HL-60/S4 treated with retinoic acid at 250 ng/mL for 4 days and 3 days (cell line): ENCODE results near the gene C10orf90.

ENCODE experiments used
- in situ Hi-C: fragments of 300-500 bp; cut with MboI; formaldehyde crosslinking; loops from 2 replicates; pipeline ENCODE4 v1.7.0; 2022; ENCODE audit warnings: low sequenced_read_pairs

C10orf90 gene

DNA sequence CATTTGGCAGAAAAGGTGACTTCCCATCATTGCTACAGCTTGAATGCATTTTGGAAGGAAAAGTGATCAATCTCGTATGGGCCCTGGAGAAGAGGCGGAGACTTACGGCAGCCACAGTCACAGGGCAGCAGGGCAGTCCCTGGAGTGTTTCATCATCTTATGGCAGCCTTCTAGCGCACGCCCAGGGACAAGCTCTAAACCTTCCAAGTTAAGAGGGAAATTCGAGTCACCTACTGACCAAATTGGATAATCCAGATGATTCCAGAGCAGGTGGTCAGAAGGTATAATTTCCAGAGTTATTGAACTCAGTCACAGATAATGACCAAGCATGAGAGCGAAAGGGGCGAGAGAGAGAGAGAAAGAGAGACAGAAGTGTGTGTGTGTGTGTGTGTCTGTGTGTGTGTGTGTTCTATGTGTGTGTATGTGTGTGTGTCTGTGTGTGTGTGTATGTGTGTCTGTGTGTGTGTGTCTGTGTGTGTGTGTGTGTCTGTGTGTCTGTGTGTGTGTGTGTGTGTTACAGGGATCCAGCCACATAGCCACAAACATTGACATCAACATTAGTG lies 158.5 kb downstream of the C10orf90 start:
- in situ Hi-C loops = loop anchor here (25.0 kb wide), 1 partner anchor 525 kb away; no protein-coding TSS in a partner anchor

DNA sequence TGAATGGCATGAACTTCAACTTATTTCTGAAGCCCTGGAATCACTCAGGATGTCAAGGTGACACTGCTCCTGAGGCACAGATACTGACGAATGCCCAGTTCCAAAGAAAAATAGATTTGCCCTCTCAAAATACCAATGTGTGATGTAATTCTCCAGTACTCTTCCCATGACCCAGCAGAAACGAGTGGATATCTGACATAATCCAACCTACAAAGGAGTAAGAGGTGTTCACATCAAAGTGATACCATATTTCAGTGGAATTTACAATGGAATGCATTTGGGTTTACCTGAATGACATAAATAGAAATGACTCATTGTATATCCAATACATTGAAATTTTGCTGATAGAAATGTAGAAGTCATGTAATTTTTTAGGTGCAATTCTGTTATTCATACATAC lies 161.3 kb downstream of the C10orf90 start:
- in situ Hi-C loops = loop anchor here (25.0 kb wide), 1 partner anchor 522 kb away; no protein-coding TSS in a partner anchor

DNA sequence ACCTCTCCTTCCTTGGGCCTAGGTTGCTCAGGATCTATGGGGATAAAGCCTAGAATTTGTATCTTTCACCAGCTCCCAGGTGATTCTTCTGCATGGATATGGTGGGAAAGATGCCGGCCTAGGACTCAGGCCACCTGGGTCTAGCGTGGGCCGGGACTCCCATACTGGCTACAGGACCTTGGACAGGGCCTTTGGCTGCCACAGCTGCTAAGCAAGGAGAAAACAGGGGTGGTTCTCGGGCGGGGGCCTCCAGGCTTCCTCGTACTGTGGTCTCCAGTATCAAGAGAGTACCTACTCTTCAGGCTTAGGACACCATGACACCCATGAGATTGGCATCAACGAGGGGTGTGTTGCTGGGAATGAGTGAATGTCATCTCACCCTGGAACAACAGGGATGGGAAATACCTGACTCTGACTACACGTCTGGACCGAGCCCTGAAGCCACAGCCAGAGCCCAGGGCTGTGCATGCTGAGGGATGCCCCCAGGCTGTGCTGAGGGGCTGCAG lies 161.9 kb downstream of the C10orf90 start:
- in situ Hi-C loops = loop anchor here (25.0 kb wide), 1 partner anchor 521 kb away; no protein-coding TSS in a partner anchor

DNA sequence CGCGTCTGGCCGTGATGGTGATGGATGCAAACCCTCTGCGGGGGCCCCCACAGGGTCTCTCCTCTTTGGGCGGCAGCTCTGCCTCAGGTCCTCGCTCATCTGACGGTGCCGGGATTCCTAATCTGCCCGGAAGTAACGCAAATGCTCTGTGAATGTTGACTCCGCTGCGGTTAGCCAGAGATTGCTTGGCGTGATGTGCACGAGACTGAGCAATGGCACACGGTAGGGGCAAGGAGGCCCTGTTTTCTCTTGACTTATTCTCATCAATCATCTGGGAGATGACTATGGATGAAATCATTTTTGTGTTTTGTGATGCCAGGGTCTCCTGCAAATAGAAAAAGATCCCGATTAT lies 165.8 kb downstream of the C10orf90 start:
- in situ Hi-C loops = loop anchor here (25.0 kb wide), 1 partner anchor 517 kb away; no protein-coding TSS in a partner anchor

DNA sequence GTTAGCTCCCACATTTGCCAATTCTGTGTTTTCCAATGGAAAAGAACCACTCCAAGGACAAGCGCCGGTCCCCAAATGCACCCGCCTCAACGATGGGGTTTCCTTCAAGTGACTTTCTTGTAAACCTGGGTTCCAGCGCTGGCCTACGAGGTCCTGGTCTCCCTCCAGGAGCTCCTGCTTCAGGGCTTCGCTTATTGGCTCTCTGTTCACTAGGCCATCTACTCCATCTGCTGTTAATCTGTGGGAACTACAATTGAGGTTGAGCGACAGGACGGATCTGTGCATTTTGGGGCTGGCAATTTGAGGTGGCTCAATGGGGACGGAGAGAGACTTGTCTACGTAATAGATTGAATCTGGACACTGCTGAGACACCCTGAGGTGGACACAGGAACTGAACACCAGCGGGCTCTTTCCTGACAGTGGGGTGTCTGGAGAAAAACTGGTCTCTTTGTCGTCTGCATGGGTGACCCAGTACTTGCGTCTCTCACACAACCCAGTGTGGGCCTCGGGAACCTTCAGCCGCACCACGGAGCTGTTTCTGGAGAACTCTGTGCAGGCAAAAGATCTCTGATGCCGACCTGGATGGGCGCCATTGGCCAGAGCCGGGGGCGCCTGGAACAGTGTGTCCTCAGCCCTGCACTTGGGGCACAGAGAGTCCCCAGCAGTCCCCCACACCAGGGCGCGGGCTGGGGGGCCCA lies 166.3 kb downstream of the C10orf90 start:
- in situ Hi-C loops = loop anchor here (25.0 kb wide), 1 partner anchor 517 kb away; no protein-coding TSS in a partner anchor

DNA sequence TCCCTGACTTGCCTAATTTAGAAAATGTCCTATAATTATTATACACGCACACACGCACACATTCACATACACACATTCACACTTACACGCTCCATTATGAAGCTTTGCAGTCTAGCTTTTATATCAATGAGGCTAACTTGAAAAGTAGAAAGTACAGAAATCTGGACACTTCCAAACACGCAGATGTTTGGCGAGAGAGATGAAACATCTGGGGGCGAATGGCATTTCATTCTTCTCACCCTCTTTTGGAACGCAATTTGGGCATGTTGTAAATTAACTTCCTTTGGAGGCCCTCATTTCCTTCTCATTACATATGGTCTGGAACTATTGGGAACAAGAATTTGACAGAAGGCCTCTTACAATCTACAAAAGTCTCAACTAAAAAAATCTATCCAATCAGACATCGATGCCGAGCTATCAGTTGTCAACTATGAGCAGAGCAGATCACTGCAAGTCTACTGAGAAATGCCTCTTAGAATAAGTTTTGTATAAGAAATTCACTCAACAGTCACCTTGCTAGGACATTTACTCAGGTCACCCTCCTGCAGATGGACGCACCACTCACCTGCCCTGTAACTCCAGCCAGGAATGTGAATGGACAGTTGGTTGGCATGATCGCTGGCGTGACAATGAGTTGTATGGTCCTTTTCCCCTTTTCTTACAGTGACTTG lies 167.0 kb downstream of the C10orf90 start:
- in situ Hi-C loops = loop anchor here (25.0 kb wide), 1 partner anchor 516 kb away; no protein-coding TSS in a partner anchor

DNA sequence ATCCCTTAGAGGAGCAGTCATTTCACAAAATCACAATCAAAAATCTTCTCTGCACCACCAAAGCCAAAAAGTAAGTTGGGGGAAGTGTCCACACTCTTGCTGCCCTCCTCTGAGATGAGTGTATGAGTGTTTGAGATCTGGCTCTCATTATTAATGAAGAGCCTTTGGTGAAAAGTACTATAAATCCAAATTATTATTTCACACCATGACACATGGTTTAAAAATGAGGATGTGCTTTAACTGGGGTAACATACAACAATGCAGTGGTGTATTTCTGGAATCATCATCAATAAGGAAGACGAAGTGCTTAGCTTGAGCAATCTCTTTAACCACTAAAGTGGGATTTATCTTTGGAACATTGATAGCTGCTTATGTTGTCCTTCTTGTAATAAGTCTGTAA lies 168.1 kb downstream of the C10orf90 start:
- in situ Hi-C loops = loop anchor here (25.0 kb wide), 1 partner anchor 515 kb away; no protein-coding TSS in a partner anchor

DNA sequence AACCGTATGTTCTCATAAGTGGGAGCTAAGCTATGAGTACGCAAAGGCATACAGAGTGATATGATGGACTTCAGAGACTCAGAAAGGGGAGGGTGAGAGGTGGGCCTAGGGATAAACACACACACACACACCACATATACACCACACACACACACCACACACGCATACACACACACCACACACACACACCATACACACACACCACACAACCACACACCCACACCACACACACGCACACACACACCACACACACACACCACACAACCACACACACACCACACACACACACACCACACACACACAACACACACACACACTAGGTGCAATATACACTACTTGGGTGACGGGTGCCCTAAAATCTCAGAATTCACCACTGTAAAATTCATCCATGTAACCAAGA lies 168.7 kb downstream of the C10orf90 start:
- in situ Hi-C loops = loop anchor here (25.0 kb wide), 1 partner anchor 515 kb away; no protein-coding TSS in a partner anchor

DNA sequence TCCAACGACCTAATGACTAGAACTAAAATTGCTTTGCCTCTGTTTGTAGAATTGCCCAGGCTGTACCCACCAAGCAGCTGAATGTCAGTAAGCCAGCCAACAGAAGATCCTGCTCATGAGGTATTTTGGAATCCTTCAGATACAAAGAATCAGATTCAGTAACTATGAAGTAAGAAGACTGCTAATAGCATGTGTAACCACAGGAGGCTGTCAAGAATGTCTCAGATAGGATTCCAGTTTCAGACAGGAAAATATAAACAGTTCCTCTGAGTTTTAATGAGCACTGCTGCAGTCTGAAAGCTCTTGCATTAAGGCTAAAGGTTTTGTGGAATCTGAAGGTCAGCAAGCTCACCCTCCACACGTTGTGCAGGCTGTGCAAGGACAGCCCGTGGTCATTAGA lies 169.6 kb downstream of the C10orf90 start:
- in situ Hi-C loops = loop anchor here (25.0 kb wide), 1 partner anchor 514 kb away; no protein-coding TSS in a partner anchor

DNA sequence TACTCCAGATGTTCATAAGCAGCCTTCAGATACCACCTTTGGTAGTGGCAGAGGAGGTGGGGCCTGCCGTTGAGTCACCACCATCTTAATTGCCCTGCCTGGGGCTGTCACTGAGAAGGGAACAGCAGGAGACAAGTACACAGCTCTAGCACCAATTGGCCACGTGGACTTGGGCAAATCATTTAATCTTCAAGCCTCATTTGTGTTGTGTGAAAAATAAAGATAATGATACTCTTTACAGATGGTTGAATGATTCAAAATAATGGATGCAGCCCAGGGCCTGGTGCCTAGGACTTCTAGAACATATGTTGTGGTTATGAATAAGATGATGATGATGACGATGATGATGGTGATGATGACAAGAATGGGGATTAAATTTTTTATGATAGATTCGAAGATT lies 170.3 kb downstream of the C10orf90 start:
- in situ Hi-C loops = loop anchor here (25.0 kb wide), 1 partner anchor 513 kb away; no protein-coding TSS in a partner anchor

DNA sequence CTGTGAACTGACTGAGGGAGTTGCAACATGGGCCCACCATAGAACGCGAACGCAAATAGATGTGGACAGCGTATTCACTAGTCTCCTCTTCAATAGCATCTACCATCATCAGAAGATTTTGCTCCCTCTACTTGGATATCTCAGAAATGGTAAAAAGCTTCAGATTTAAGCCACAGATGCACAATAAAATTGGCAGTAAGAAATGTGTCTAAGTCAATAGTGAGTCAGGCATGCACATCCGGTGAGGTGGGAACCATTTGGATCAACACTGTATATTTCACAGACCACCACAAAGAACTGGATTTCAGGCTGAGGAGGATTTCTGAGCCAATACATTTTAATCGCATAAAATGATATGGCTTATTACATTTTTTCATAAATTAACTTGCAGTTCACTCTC lies 170.7 kb downstream of the C10orf90 start:
- in situ Hi-C loops = loop anchor here (25.0 kb wide), 1 partner anchor 512 kb away; no protein-coding TSS in a partner anchor

DNA sequence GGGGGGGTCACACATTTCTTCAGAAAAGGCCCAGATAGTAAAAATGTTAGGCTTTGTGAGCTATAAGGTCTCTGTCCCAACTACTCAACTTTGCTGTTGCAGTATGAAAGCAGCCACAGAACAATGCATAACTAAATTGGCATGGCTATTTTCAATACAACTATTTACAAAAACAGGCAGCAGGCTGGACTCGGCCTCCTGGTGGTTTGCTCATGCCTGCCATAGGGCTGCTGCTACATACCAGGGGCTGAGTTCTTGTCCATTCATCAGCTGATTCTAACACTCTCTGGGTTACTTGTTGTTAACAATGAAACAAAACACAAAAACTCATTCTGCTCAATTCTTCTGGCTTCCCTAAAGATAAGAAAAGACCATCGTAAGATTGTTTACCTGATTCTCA lies 172.8 kb downstream of the C10orf90 start:
- in situ Hi-C loops = no loop called here

DNA sequence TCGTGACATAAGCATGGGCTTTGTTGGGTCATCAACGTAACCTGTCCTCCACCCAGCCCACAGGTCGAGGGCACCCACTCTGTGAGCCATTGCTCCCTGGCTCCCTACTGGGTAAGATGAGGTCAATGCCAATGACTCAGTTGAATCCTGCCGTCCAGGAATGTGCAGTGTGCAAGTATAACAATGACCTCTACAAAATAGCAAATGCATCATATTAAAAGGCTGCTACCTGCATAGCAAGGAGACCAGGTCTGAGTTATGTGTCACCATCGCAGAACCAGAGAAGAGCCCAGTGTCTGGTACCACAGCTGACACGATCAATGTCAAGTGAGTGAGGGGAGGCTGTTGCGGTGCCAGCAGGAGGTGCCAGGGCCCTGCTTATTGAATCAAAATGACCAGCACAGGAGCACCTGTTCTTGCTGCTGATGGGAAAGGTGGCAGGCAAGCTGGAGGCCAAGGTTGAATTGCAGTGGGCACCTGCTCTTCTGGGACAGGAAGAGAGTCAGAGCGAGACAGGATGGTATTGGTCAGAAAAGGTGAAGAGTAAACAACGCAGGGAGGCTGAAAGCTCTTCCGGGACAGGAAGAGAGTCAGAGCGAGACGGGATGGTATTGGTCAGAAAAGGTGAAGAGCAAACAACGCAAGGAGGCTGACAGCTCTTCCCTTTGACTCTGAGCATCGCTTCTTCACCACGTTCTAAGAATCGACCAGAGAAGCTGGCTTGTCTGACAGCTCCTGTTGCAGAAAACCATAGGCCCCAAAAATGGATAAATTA lies 173.5 kb downstream of the C10orf90 start:
- in situ Hi-C loops = no loop called here

DNA sequence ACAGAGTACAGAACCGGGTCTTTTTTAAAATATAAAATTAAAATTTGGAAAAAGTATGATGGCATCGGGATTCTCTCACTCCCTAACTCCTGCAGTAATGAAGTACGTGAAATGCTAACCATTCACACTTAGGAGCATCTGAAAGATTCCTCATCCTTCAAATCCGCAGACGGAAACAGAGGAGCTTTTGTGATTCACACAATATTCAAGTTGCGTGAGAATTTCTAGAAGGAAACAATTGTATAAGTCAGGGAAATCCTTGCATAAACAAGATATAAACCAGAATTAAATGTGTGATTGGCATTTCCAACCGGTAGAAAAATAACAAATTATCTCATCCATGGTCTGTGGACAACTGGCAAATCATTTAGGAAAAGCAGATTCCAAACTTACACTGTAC lies 179.0 kb downstream of the C10orf90 start:
- in situ Hi-C loops = no loop called here

DNA sequence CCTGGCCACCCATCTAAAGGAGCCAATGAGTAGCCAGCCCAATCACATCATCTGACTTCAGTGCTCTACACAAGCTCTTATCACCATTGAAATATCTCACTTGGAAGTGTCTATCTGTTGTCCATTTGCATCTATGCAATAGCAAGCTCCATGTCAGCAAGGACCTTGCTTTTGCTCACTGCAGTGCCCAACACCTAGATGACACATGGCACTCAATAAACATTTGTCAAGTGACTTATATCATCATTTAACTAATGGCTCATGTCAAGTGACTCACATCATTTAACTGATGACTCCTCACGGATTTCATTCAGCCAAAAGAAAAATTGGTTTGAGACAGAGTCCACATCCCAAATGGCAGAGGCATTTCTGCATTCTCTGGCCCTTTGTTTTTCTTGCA lies 189.3 kb downstream of the C10orf90 start:
- in situ Hi-C loops = no loop called here

DNA sequence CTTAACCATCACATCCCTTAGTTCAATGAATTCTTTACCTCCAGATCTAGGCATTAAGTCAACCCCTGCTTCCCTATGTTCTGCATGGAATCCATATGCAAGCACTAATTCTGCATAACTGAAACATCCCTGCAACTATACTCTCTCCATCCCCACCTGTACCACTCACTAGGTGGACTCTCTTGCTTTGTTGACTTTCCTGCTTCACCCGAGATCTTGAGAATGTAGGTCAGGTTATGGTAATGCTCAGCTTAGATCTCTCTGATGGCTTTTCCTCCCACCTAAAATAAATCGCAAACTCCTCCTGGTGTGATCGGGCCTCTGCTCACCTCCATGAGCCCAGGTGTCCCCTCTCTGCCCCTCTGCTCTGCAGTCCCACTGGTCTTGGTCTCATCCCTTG lies 189.8 kb downstream of the C10orf90 start:
- in situ Hi-C loops = no loop called here

DNA sequence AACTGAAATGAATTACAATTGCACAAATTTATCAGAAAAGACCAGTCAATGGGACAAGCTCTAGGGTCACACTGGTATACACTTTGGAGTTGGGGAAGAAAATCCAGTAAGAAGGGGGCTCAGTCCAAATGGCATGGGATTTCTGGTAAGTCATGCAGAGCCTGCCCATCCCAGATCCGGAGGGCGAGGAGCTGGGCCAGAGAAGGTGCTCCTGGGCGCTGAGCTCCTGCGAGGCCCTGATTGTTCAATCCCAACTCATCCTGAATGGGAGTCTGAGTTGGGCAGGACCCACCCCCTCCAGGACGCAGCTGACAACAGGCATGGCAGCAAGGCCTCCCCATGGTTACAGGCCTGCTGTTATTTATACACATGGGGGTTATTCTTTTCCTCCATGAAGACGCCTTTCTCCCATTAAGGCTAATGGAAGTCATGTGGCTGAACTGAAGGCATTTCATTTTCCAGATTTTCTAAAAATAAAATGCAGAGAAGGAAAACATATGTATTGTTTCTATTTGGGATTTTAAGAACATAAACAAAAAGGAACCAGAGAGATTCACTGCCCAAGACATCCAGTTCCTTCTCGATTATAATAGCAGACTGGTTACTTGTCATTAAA lies 191.1 kb downstream of the C10orf90 start:
- in situ Hi-C loops = no loop called here

DNA sequence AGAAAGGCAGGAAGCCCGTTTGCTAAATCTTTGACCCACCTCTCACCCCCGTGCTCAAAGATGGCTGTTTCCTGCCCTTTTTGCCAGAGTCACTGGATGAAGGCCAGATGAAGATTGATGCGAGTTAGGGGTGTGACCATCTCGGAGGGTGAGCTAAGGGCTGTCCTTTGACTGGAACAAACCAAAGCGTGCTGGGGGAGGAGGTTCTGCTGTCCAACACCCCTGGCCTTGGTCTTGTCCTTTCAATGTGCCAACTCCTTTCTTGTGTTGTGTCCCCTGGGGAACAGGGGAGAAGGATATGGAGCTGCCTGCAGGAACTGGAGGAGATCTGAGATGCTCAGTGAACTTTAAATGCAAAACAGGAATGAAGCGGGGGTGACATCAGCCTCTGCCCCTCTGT lies 191.9 kb downstream of the C10orf90 start:
- in situ Hi-C loops = no loop called here

DNA sequence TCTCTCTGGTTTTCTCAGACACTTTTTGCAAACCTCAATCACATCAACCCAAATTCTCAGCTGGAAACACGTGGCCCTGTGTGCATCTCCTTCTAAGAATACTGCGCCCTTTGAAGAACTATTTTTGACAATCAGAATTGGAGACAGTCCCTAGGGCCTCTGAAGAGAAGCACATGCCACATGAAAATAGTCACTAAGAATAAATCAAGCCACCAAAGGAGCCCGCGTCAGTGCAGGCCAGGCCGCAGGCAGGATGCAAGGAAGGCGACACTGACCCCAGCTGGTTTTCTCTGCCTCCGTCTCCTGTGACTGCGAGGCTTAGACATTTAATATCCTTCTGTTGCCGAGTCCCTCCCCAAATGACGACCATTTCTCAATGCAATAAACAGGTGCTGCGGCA lies 194.2 kb downstream of the C10orf90 start:
- in situ Hi-C loops = no loop called here

DNA sequence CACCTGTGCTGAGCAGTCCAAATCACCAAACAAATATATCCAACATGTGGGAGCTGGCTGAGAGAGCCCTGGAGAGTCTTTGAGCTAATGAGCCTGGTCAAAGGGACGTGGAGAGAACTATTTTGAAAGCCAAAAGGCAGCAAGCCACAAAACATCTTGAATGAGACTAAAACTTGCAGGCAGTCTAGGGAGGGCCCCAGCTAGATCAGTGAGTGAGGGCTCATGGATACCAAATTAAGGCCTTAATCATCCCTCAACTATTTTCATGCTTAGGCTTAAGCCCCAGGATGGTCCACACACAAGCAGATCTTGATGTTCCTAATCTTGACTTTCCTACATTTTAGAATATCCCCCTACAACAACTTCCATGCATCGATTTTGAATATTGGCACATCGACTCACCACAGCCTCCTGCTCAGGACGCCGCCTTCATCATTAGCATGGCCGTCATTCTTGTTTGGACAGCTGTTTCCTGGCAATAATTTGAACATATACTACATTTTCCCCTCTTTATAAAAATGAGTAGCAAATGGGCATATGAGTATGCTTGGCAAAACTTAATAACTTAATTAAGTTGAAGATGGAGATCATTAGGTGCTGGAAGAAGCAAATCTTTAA lies 195.3 kb downstream of the C10orf90 start:
- in situ Hi-C loops = no loop called here
